Measurements from ENCODE around the gene STKLD1.
"Not testable (repeated sequence)": the region's sequence is repeated elsewhere in the genome, so short reads cannot be mapped to it uniquely, and the experiment has no call there.

The STKLD1 gene

DNA sequence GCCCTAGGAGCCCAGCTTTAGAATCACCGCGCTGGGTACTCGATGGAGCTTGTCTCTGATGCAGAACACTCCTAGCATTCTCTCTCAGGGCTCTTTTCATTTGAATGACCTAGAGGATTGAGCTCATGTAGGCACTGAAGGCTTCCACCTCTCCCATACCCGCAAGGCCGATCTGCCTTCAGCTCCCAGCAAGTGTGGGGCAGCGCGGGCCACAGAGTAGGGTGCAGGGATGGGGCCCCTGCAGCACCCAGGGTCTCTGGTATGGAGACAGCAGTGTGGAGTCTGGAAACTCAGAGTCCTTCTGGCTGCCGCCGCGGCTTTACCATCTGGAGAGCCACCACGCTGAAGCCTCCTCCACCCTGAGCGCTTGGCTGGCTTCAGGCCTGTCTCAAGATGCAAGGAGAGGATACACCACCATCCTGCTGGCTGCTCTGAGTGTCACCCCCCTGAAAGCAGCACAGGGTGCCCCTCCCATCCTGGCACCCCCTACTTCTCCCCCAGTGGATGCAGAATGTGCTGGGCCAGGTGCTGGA is 12.9 kb downstream of the STKLD1 start:
- DNase-seq, result no peak

DNA sequence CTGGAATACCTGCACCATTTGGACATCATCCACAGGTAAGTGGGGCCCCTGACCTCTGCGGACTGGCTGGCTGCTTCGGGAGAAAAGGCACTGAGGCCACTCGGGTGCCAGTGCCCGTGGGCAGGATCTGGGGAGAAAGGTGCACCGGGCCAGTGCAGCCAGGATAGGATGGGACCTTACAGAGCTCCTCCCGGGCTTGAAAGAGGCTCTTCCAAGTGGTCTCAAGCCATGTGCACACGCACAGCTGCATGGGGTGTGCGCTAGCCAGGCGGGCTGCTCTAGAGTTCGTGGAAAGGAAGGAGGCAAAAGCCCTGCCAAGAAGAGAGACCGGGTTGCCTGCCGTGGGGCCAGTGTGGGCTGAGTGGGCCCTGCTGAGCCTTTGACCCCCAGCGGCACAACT is 13.4 kb downstream of the STKLD1 start:
- no peak for DNase-seq

DNA sequence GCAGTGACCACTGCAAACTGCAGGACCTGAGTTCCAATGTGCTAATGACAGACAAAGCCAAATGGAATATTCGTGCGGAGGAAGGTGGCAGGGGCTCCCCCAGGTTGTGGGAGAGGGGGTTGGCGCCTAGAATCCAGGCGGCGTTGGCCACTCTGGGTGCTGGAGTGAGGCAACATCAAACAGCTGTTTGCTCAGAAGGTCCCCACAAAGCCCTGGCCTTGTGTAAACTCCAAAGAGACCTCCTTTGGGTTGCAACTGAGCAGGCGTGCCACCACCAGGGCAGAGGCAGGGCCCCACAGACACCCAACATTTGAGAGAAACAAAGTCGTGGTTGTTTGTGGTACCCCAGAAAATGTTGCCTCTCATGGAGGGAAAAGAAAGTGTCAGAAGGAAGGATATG is 14.5 kb downstream of the STKLD1 start:
- DNase-seq, result no peak

DNA sequence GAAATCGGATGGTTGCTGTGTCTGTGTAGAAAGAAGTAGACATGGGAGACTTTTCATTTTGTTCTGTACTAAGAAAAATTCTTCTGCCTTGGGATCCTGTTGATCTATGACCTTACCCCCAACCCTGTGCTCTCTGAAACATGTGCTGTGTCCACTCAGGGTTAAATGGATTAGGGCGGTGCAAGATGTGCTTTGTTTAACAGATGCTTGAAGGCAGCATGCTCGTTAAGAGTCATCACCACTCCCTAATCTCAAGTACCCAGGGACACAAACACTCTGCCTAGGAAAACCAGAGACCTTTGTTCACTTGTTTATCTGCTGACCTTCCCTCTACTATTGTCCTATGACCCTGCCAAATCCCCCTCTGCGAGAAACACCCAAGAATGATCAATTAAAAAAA is 15.3 kb downstream of the STKLD1 start:
- DNase-seq, result not testable (repeated sequence)

DNA sequence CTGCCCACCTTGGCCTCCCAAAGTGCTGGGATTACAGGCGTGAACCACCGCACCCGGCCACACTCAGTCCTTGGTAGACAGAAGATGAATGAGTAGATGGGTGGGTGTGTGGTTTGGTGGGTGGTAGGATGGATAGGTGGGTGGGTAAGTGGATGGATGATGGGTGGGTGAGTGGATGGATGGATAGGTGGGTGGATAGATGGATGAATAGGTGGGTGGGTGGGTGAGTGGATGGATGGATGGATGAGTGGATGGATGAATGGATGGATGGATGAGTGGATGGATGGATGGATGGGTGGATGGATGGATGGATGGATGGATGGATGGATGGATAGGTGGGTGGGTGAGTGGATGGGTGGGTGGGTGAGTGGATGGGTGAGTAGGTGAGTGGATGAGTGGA is 16.1 kb downstream of the STKLD1 start:
- DNase-seq, result not testable (repeated sequence)

DNA sequence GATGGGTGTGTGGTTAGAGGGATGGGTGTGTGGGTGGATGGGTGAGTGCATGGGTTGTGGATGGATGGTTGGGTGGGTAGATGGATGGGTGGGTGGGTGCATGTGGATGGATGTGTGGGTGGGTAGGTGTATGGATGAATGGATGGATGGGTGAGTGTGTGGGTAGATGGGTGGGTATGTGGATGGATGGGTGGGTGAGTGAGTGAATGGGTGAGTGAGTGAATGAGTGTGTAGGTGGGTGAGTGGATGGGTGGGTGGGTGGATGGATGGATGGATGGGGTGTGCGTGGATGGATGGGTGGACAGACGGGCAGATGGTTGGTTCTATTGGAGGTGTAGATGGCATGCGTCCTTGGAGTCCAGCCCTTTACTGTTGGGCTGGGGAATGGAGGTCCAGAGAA is 17.2 kb downstream of the STKLD1 start:
- DNase-seq, result no peak

DNA sequence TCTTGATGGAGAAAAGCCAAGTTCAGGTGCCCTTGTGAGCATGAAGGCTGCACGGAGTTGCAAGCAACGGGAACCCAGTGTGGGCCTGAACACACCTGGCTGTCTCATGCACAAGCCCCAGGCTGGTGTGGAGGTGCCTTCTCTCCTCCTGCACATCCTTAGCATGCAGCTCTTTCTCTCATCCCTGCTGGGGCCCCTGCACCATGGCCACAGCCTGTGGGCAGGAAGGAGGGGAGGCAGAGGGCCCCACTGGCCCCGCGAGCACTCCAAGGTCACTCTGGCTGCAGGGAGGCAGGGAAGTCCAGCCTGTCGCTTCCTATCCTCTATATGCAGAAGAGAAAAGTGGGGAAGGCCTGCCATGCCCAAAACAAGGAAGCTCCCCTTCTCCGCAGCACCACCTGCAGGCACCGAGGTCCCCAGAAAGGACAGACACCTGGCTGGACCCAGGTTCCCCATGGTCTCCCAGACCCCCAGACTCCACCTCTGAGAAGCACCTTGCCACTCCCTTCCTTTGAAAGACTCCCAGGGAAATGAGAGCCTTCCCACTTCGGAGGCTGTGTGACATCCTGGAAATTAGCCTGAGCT is 18.6 kb downstream of the STKLD1 start:
- DNase-seq, result no peak

DNA sequence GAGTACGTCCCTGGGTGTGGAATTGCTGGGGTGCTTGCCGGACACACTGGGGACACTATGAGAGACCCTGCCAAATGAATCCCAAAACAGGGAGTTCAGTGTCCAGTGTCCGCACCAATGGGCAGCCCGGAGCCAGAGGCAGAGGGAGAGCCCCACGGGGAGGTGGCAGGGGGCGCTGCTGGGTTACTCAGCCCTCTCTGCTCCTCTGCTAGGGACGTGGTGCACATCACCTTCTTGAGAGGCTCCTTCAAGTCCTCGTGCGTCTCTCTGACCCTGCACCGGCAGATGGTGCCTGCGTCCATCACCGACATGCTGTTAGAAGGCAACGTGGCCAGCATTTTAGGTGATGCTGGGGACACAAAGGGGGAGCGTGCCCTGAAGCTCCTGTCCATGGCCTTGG is 20.8 kb downstream of the STKLD1 start:
- DNase-seq, result no peak

DNA sequence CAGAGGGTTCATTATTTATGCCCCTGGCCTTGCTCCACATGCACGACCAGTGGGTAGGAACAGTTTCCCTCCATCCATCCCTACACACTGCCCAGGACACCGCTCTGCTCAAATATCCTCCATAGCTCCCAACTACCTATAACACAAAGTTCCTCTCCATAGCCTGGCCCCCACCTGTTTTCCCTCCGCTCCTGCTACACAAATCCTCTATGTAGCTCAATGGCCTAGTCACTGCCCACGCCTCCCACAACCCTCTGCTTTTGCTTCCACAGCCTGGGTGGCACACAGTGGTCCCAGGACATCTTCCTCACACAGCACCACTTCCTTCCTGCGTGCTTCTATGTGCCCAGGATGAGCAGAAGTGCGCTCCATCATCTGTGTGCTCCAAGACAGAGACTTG is 21.2 kb downstream of the STKLD1 start:
- no peak for DNase-seq

DNA sequence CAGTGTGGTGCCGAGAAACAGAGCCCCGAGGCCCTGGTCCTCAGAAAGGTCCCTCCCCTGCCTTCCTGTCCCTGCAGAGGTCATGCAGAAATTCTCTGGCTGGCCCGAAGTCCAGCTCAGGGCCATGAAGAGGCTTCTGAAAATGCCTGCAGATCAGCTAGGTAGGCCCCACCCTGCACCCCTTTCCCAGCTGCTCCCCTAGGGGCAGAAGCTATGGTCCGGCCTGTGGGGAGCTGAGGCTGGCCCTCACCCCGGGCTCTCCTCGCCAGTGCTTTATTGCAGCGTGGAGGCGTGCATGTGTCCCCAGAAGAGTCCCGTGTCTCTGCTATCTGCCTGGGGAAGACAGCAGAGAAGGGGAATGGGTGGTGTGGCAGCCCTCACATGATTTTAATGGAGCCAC is 21.7 kb downstream of the STKLD1 start:
- DNase-seq, result no peak

DNA sequence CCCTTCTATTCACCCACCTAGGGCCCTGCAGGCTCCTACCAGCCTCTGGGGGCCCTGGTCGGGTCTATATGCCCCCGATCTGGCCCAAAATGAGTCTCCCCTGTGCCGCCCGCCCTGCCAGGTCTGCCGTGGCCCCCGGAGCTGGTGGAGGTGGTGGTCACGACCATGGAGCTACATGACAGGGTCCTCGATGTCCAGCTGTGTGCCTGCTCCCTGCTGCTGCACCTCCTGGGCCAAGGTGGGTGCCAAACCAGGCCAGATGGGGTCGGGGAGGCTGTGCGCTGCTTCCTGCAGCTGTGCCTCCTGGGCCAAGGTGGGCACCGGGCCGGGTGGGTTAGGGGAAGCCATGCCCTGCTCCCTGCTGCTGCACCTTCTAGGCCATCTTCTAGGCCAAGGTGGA is 24.1 kb downstream of the STKLD1 start:
- DNase-seq, result no peak

DNA sequence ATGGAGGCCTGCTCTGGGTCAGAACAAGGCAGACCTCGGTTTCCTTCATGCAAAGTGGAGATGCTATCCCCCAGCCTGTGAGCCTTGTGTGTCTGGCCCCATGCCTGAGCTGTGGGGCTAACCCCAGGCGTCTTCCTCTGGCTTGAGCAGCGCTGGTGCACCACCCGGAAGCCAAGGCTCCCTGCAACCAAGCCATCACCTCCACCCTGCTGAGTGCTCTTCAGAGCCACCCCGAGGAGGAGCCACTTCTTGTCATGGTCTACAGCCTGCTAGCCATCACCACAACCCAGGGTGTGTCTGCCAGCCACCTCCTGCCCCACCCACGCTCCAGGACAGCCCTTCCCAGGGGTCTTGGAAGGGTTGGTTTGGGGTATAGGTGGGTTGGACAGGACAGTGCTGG is 25.4 kb downstream of the STKLD1 start:
- DNase-seq, result no peak

DNA sequence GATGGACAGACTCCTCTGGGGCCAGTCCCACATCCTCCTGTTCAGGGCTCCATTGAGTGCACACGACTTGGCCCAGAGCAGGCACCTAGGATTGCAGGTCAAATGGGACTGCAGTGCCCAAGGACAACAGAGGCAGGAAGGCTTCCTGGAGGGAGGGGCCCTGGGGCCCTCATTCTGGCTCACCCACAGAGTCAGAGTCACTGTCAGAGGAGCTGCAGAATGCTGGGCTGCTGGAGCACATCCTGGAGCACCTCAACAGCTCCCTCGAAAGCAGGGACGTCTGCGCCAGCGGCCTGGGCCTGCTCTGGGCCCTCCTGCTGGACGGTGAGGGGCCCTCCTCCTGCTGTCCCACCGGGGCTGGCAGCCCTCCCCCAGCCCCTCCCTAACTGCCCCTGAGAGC is 26.5 kb downstream of the STKLD1 start:
- DNase-seq, result no peak

DNA sequence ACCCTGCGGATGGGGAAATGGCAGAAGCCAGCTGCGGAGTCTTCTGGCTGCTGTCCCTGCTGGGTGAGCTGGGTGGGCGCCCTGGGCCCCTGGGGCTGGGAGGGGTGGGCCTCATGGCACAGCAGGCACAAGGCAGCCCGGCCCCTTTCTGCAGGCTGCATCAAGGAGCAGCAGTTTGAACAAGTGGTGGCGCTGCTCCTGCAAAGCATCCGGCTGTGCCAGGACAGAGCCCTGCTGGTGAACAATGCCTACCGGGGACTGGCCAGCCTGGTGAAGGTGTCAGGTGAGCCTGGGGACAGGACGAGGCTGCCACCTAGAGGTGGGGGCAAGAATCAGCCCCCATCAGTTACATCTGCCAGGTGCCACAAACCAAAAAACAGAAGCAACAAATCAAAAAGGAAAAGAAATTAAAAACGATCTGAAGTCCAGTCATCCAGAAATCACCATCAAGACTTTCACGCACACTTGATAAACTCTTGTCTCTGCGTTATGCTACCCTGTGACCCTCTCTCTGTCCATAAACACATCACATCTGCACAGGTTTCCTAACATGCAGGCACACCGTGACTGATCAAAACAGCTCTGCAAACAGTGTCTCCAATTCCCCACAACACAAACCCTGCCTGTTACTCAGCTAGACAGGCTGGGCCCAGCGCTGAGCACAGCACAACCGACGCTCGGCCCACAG is 27.7 kb downstream of the STKLD1 start:
- DNase-seq, result no peak

DNA sequence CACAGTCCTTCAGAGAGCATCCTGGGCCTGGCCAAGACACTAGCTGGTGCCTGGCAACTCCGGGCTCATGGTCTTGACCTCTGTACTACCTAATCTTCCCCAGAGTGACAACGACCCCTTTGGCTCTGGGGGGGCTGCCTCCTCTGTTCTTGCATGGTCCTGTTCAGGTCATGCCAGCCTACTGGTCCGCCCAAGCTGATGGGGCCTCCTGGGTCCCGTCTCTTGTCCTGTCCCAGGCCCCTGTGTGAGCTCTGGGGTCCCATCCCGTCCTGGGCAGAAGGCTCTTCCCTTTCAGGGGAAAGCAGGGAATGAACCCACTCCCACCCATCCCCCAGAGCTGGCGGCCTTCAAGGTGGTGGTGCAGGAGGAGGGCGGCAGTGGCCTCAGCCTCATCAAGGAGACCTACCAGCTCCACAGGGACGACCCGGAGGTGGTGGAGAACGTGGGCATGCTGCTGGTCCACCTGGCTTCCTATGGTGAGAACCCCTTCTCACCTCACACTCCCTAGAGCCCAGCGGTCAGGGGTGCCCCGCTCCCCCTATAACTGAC is 28.4 kb downstream of the STKLD1 start:
- DNase-seq, result no peak

DNA sequence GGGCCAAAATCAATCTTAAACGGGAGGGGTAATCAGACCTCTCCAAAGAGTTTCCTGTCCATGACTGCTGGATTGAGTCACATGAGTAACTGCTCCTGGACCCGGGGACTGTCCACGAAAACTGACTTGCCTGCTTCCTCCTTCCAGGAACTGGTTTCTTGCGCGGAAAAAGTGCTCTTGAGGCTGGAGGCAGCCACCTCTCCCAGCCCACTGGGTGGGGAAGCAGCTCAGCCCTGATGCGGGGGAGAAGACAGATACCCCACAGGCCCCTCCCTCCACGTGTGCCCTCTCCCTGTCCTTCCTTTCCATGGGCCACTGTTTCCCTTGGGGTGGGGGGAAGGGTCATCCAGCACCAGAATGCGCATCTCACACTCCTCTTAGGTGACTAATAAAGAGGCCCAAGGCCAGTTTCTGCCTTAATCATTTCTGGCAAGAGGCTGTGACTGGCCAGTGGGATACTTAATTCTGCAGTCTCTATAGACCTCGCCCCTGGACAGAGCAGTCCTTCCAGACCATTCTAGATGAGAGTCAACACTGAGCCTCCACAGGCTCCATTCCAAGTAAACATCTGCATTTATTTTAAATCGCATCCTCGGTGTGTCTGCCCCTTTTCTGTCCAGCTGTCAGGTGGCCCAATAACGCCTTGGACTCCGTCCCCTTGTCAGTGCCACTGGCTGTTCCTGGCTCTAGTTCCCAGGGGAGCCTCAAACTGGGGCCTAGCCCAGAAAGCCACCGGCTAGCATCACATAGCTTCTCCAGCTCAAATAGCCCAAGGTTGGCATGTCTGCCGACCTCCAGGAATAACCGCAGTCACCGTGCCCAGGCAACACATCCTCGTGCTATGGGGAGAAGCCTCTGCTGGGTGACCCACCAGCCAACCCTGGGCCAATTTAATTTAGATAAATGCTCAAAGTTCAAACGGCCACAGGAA is 29.6 kb downstream of the STKLD1 start:
- no peak for DNase-seq

DNA sequence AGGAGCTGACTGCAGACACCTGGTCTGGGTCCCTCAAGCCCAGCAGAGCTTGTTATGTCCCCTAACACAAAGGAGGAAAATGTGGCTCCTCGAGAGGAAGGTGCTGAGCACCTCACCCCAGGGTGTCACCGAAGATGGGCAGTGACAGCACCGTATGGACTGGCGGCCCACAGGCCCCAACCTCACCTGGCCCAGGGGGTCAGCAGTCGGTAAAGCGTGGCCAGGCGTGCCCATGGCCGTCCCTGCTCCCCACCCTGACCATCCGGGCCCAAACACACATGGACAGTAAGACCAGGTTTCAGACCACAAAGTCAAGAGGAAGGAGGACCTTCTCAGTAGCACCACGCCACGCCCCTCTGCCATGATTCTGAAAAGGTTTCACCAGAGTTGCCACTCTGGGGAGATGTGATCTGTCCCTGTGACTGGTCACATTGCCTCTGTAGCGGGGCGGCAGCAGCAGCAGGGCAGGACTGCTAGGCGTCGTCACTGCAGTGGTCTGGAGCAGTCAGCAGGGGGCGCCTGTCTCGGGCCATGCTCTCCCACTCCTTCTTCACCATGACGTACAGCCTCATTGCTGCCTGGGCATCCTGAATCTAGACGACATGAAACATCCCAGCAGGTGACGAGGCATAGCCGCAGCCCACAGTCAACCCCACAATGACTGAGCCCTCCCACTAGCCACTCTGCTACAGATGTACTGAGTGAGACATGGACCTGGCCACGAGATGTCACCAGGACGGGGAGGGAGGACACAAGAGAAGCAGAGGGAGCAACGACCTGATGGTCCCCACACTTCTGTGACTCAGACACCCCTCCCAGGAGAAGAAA is 30.5 kb downstream of the STKLD1 start:
- peak; percentile 33 for DNase-seq

DNA sequence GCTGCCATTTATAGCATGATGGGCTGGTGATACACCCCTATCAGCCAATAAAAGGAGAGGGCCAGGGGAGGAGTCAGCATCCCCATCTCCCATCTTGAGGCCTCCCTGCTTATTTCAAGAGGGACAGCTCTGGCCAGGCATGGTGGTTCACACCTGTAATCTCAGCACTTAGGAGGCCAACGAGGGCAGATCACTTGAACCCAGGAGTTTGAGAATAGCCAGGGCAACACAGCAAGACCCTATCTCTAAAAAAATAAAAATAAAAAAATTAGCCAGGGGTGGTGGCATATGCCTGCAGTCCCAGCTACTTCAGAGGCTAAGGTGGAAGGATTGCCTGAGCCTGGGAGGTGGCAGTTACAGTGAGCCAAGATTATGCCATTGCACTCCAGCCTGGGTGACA is 31.9 kb downstream of the STKLD1 start:
- DNase-seq, result no peak

DNA sequence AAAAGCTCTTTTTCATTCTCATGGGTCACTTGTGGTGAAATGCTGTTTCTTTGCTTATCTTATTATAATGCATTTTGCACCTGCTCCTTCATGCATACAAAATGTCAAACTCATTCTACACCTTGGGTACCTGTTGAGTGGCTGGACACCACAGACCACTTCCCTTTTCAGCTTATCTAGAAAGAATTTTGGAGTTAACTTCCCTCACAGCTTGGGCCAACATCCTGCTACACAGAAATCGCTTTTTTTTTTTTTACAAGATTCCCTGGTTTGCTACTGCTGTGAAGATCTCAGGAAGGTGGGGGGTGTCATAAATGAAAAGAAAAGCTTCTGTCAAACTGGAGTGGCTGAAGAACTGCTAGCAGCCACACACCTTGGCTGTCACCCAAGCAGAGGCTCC is 39.0 kb downstream of the STKLD1 start:
- no peak for DNase-seq

DNA sequence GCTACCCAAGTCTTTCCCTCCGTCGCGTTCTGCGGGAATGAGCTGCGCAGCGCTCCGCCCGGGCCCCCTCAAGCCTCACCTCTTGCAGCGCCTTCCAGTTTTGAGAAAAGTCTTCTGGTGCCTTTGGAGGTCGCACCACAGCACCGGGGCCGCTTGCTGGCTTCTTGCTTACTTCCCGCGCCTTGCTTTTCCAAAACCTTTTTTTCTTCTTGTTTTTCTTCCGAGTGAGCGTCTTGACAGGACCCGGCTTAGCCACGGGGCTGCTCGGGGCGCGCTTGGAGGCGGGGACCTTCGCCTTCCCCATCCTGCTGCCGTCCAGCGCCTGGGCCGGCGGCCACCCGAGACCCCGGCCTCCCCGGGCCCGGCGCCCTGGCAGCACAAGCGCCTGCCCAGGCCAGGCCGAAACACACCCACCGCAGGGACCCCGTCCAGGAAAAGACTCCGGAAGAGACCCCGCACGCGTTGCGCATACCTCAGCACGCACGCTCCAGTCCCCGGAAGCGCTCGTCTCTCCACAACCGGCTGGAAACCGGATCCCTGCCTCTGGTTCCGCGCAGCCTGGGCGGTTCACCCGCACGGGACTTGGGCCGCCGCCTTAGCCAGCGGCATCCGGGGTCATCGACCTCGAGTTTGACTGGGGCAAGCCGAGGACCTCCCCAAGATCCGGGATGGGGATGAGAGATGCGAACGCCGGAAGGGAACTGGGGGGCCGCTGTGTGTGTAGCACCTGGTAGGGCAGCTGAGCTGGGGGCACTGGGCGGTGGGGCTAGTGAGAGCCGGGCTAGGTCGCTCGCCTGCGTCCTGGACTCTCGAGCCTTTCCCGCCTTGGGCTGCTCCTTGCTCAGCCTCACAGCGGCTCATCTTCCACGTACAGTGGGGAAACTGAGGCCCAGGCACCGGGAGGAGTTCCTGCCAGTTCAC is 41.6 kb downstream of the STKLD1 start, which contains the start of gene REXO4:
Gene REXO4 (minus strand): TSS at position 470 of the 921 bp plus-strand sequence. CDS start 166 bp downstream, at position 304.
- peak; percentile 73 for DNase-seq

DNA sequence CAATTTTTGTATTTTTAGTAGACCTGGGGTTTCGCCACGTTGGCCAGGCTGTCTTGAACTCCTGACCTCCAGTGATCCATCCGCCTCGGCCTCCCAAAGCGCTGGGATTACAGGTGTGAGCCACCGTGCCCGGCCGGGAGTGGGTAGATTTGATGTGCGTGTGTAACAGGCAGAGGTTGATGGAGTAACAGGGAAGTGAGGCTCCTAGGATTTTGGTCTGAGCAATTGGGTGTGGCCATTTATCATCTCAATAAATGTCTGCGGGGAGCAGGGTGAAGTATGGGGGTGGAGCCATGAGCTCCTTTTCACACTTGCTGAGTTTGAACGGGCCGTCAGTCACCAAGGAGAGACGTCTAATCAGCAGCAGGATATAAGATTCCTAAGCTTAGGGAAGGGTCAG is 42.8 kb downstream of the STKLD1 start:
- no peak for DNase-seq
